PC-9 (cell line): ENCODE results near the gene CELSR3. TPM values are rescaled to one million over a fixed set of nuclear protein-coding genes. Genes with fewer than 3 reads are reported as not detected.

Experiments
- BruUV-seq: library from RNA; stranded (reverse); fragments of 400-500 nt; replicated peaks from 2 replicates; lab custom pipeline; 2021; lab: Mats Ljungman, UMichigan
- CTCF ChIA-PET: fragments of 300-600 bp; sonication (Branson Sonifier 250); formaldehyde crosslinking; loops from one replicate; lab custom pipeline; 2022; ENCODE audit warnings: antibody characterized with exemption; lab: Charles Lee
- POLR2A ChIA-PET: fragments of 300-600 bp; sonication (Branson Sonifier 250); formaldehyde crosslinking; loops from one replicate; lab custom pipeline; 2022; ENCODE audit warnings: antibody characterized with exemption; ENCODE audit not compliant: unreplicated experiment; lab: Charles Lee
- DNase-seq, 2 experiments: peaks; one replicate each; pipeline versions ENCODE4 v3.0.0 to v3.0.0-alpha.2; 2015 to 2022; ENCODE audit warnings: mixed read lengths in 1 of 2
- H2AFZ ChIP-seq: fragments of 200-600 bp; sonication (generic); 2 replicates; pipeline ENCODE4 v1.8.1; 2017; ENCODE audit warnings: antibody characterized with exemption
- H3F3A ChIP-seq: fragments of 200-600 bp; sonication (generic); 2 replicates; pipeline ENCODE4 v1.8.1; 2017; ENCODE audit warnings: antibody characterized with exemption, mild to moderate bottlenecking, low read depth; ENCODE audit not compliant: insufficient read depth
- H3K27ac ChIP-seq: fragments of 200-600 bp; sonication (generic); 2 replicates; pipeline ENCODE4 v1.6.1; 2016; ENCODE audit warnings: mixed run types
- H3K27me3 ChIP-seq: fragments of 200-600 bp; sonication (generic); 2 replicates; pipeline ENCODE4 v1.6.1; 2016; ENCODE audit warnings: low read depth, mixed run types; ENCODE audit not compliant: insufficient read depth
- H3K36me3 ChIP-seq: fragments of 200-600 bp; sonication (generic); 2 replicates; pipeline ENCODE4 v1.6.1; 2016; ENCODE audit warnings: low read depth, mixed run types
- H3K4me1 ChIP-seq: fragments of 200-600 bp; sonication (generic); replicated peaks from 2 replicates; pipeline ENCODE4 v1.6.1; 2016; ENCODE audit warnings: mixed run types; ENCODE audit not compliant: insufficient read depth
- H3K4me2 ChIP-seq: fragments of 200-600 bp; sonication (generic); 2 replicates; pipeline ENCODE4 v1.6.1; 2017; ENCODE audit warnings: mixed run types
- H3K4me3 ChIP-seq: fragments of 200-600 bp; sonication (generic); 2 replicates; pipeline ENCODE4 v1.6.1; 2016; ENCODE audit warnings: mixed run types
- H3K79me2 ChIP-seq: fragments of 200-600 bp; sonication (generic); 2 replicates; pipeline ENCODE4 v1.6.1; 2017; ENCODE audit warnings: low read depth, mixed run types
- H3K9me2 ChIP-seq: fragments of 200-600 bp; sonication (generic); 2 replicates; pipeline ENCODE4 v1.8.1; 2017; ENCODE audit warnings: mild to moderate bottlenecking; ENCODE audit not compliant: insufficient read depth
- H3K9me3 ChIP-seq: fragments of 200-600 bp; sonication (generic); 2 replicates; pipeline ENCODE4 v1.8.1; 2016; ENCODE audit warnings: low read depth; ENCODE audit not compliant: insufficient read depth
- H4K20me1 ChIP-seq: fragments of 200-600 bp; sonication (generic); 2 replicates; pipeline ENCODE4 v1.8.1; 2017; ENCODE audit not compliant: insufficient read depth
- CTCF ChIP-seq: fragments of 200-600 bp; sonication (generic); conservative IDR thresholded peaks from 2 replicates; pipeline ENCODE4 v1.6.1; 2017; ENCODE audit warnings: mixed run types, antibody characterized with exemption, mild to moderate bottlenecking, moderate library complexity
- EZH2 ChIP-seq: fragments of 200-600 bp; sonication (generic); IDR thresholded peaks from 2 replicates; pipeline ENCODE4 v1.8.0; 2017; ENCODE audit warnings: antibody characterized with exemption, low read depth
- intact Hi-C: fragments of 100-400 bp; cut with micrococcal nuclease; formaldehyde crosslinking; loops from one replicate; pipeline ENCODE4 v1.10.0; 2022; ENCODE audit not compliant: unreplicated experiment
- total RNA-seq: library from RNA; stranded (reverse); gene quantifications from 2 replicates; pipeline ENCODE4 v1.2.3, GENCODE V29; 2021

Gene CELSR3
- total RNA-seq, 1 experiment from 2014 or later = 9.9 TPM

GRCh38 chr3:48624767-48625166 lies 37.9 kb downstream of the CELSR3 start:
- Histone ChIP-seq H3K79me2 (no peaks in the 10 kb centered on the region), H3K4me3 (no peak overlapping the region), H3K27ac (no peak overlapping the region), H3K9me3 (no peaks in the 10 kb centered on the region), H3K4me2 (no peak overlapping the region), H3F3A (no peaks in the 10 kb centered on the region), H3K36me3 (no peaks in the 10 kb centered on the region), H3K4me1 (no peaks in the 10 kb centered on the region), H4K20me1 (no peaks in the 10 kb centered on the region), H2AFZ (no peak overlapping the region), H3K9me2 (no peaks in the 10 kb centered on the region), H3K27me3 (no peaks in the 10 kb centered on the region)
- ChIA-PET POLR2A (no interaction called here), CTCF (no interaction called here)
- no peak for DNase-seq
- intact Hi-C loops = no loop called here
- no TSS peak for BruUV-seq
- no peak for TF ChIP-seq EZH2
- TF ChIP-seq CTCF = no peak

GRCh38 chr3:48623851-48624547 lies 38.7 kb downstream of the CELSR3 start:
- Histone ChIP-seq H3K27ac (no peak overlapping the region), H3K4me3 (no peak overlapping the region), H3K27me3 (no peaks in the 10 kb centered on the region), H4K20me1 (no peaks in the 10 kb centered on the region), H3K4me1 (no peaks in the 10 kb centered on the region), H3K36me3 (no peaks in the 10 kb centered on the region), H3K9me3 (no peaks in the 10 kb centered on the region), H3K79me2 (no peaks in the 10 kb centered on the region), H3K9me2 (no peaks in the 10 kb centered on the region), H2AFZ (no peak overlapping the region), H3F3A (no peaks in the 10 kb centered on the region), H3K4me2 (no peak overlapping the region)
- no TSS peak for BruUV-seq
- no peak for DNase-seq
- TF ChIP-seq CTCF (no peak), EZH2 (no peak)
- ChIA-PET CTCF (interaction anchor here (0.6 to 0.7 kb wide), 2 partner anchors 188 to 817 kb away, joined by 5 to 6 read pairs; no protein-coding TSS in a partner anchor), POLR2A (no interaction called here)
- intact Hi-C loops = no loop called here

GRCh38 chr3:48621461-48621869 lies 41.2 kb downstream of the CELSR3 start, which contains the start of gene TMEM89:
Gene TMEM89, minus strand, starts transcription at chr3:48621769. Its CDS starts 13 bp downstream, at chr3:48621756.
- H3K9me2 ChIP-seq = no peaks in the 10 kb centered on the region
- H3K79me2 ChIP-seq = no peaks in the 10 kb centered on the region
- ChIA-PET CTCF (no interaction called here), POLR2A (no interaction called here)
- BruUV-seq = no TSS peak
- no peaks in the 10 kb centered on the region for H4K20me1 ChIP-seq
- H3K27me3 ChIP-seq = no peaks in the 10 kb centered on the region
- no peak within 1 kb of the TSS for H2AFZ ChIP-seq
- no peak for TF ChIP-seq CTCF
- no peak for TF ChIP-seq EZH2
- H3K4me1 ChIP-seq = no peaks in the 10 kb centered on the region
- no peak for DNase-seq
- no peak within 1 kb of the TSS for H3K27ac ChIP-seq
- H3K36me3 ChIP-seq = no peaks in the 10 kb centered on the region
- H3K4me2 ChIP-seq = no peak within 1 kb of the TSS
- no peak within 1 kb of the TSS for H3K4me3 ChIP-seq
- H3K9me3 ChIP-seq = peaks cover 13% of the 10 kb centered on the region
- no peaks in the 10 kb centered on the region for H3F3A ChIP-seq
- intact Hi-C loops = no loop called here
